HEK293 (cell line): ENCODE data around the gene TANC1.

ENCODE experiments used
- AEBP2 ChIP-seq: fragments of 450-650 bp; formaldehyde crosslinking; IDR thresholded peaks from 2 replicates; pipeline ENCODE4 v1.5.1; 2016; ENCODE audit warnings: missing biosample characterization, missing genetic modification characterization, borderline replicate concordance
- ATF2 ChIP-seq: fragments of 450-650 bp; formaldehyde crosslinking; IDR thresholded peaks from 2 replicates; pipeline ENCODE4 v1.5.1; 2016; ENCODE audit warnings: missing biosample characterization, missing genetic modification characterization, low read depth
- CTCF ChIP-seq: fragments of 450-650 bp; formaldehyde crosslinking; IDR thresholded peaks from 2 replicates; pipeline ENCODE4 v1.5.1; 2016; ENCODE audit warnings: missing biosample characterization, missing genetic modification characterization
- GLIS1 ChIP-seq: fragments of 450-650 bp; formaldehyde crosslinking; IDR thresholded peaks from 2 replicates; pipeline ENCODE4 v1.5.1; 2016; ENCODE audit warnings: missing biosample characterization, missing genetic modification characterization
- GLIS2 ChIP-seq: fragments of 450-650 bp; formaldehyde crosslinking; IDR thresholded peaks from 2 replicates; pipeline ENCODE4 v1.5.1; 2016; ENCODE audit warnings: missing biosample characterization, missing genetic modification characterization
- IKZF3 ChIP-seq: fragments of 450-650 bp; IDR thresholded peaks from 2 replicates; pipeline ENCODE4 v1.5.0; 2018; ENCODE audit warnings: missing biosample characterization, mild to moderate bottlenecking, missing genetic modification characterization, moderate library complexity
- KLF16 ChIP-seq: fragments of 450-650 bp; formaldehyde crosslinking; IDR thresholded peaks from 2 replicates; pipeline ENCODE4 v1.5.1; 2017; ENCODE audit warnings: missing biosample characterization, missing genetic modification characterization
- MZF1 ChIP-seq: fragments of 450-650 bp; formaldehyde crosslinking; IDR thresholded peaks from 2 replicates; pipeline ENCODE4 v1.5.1; 2017; ENCODE audit warnings: missing biosample characterization, missing genetic modification characterization, borderline replicate concordance
- OSR2 ChIP-seq: fragments of 450-650 bp; formaldehyde crosslinking; IDR thresholded peaks from 2 replicates; pipeline ENCODE4 v1.5.1; 2016; ENCODE audit warnings: missing biosample characterization, missing genetic modification characterization
- PBX3 ChIP-seq: sonication (generic); formaldehyde crosslinking; IDR thresholded peaks from 2 replicates; pipeline ENCODE4 v1.8.1; 2022; ENCODE audit warnings: mild to moderate bottlenecking, moderate library complexity, missing genetic modification reagents
- PRDM1 ChIP-seq: fragments of 450-650 bp; formaldehyde crosslinking; IDR thresholded peaks from 2 replicates; pipeline ENCODE4; 2016; ENCODE audit warnings: missing biosample characterization, missing genetic modification characterization
- TSHZ1 ChIP-seq: fragments of 450-650 bp; formaldehyde crosslinking; IDR thresholded peaks from 2 replicates; pipeline ENCODE4 v1.5.1; 2016; ENCODE audit warnings: missing biosample characterization, missing genetic modification characterization, borderline replicate concordance
- ZBTB17 ChIP-seq: fragments of 450-650 bp; formaldehyde crosslinking; IDR thresholded peaks from 2 replicates; pipeline ENCODE4 v1.5.1; 2016; ENCODE audit warnings: missing biosample characterization, missing genetic modification characterization
- ZEB2 ChIP-seq: fragments of 450-650 bp; formaldehyde crosslinking; IDR thresholded peaks from 2 replicates; pipeline ENCODE4 v1.5.1; 2016; ENCODE audit warnings: missing biosample characterization, missing genetic modification characterization
- ZIC2 ChIP-seq: fragments of 450-650 bp; formaldehyde crosslinking; IDR thresholded peaks from 2 replicates; pipeline ENCODE4 v1.5.1; 2016; ENCODE audit warnings: missing biosample characterization, missing genetic modification characterization
- ZNF140 ChIP-seq: fragments of 450-650 bp; formaldehyde crosslinking; IDR thresholded peaks from 2 replicates; pipeline ENCODE4 v1.5.1; 2016; ENCODE audit warnings: missing biosample characterization, missing genetic modification characterization
- ZNF16 ChIP-seq: fragments of 450-650 bp; formaldehyde crosslinking; IDR thresholded peaks from 2 replicates; pipeline ENCODE4 v1.5.1; 2016; ENCODE audit warnings: low read depth, missing biosample characterization, missing genetic modification characterization
- ZNF324 ChIP-seq: fragments of 450-650 bp; formaldehyde crosslinking; IDR thresholded peaks from 2 replicates; pipeline ENCODE4 v1.5.1; 2016; ENCODE audit warnings: missing biosample characterization, missing genetic modification characterization
- ZNF335 ChIP-seq: fragments of 450-650 bp; formaldehyde crosslinking; conservative IDR thresholded peaks from 2 replicates; pipeline ENCODE4 v1.5.1; 2016; ENCODE audit warnings: missing biosample characterization, missing genetic modification characterization
- ZNF354C ChIP-seq: fragments of 450-650 bp; formaldehyde crosslinking; IDR thresholded peaks from 2 replicates; pipeline ENCODE4 v1.5.1; 2016; ENCODE audit warnings: missing biosample characterization, missing genetic modification characterization, low read depth, borderline replicate concordance
- ZNF423 ChIP-seq: fragments of 450-650 bp; formaldehyde crosslinking; IDR thresholded peaks from 2 replicates; pipeline ENCODE4 v1.5.1; 2016; ENCODE audit warnings: missing biosample characterization, missing genetic modification characterization
- ZNF48 ChIP-seq: fragments of 450-650 bp; formaldehyde crosslinking; IDR thresholded peaks from 2 replicates; pipeline ENCODE4 v1.5.1; 2016; ENCODE audit warnings: missing biosample characterization, missing genetic modification characterization
- ZNF530 ChIP-seq: fragments of 450-650 bp; formaldehyde crosslinking; IDR thresholded peaks from 2 replicates; pipeline ENCODE4 v1.5.1; 2016; ENCODE audit warnings: low read depth, missing biosample characterization, missing genetic modification characterization
- ZNF555 ChIP-seq: fragments of 450-650 bp; formaldehyde crosslinking; conservative IDR thresholded peaks from 2 replicates; pipeline ENCODE4 v1.5.1; 2017; ENCODE audit warnings: missing biosample characterization, mild to moderate bottlenecking, missing genetic modification characterization, inconsistent platforms
- ZNF561 ChIP-seq: fragments of 450-650 bp; IDR thresholded peaks from 2 replicates; pipeline ENCODE4 v1.5.1; 2018; ENCODE audit warnings: missing biosample characterization, missing genetic modification characterization, borderline replicate concordance
- ZNF76 ChIP-seq: fragments of 450-650 bp; formaldehyde crosslinking; IDR thresholded peaks from 2 replicates; pipeline ENCODE4; 2016; ENCODE audit warnings: low read depth, missing biosample characterization, missing genetic modification characterization, borderline replicate concordance
- ZNF768 ChIP-seq: fragments of 450-650 bp; formaldehyde crosslinking; IDR thresholded peaks from 2 replicates; pipeline ENCODE4 v1.5.1; 2018; ENCODE audit warnings: missing biosample characterization, mild to moderate bottlenecking, missing genetic modification characterization
- ZSCAN30 ChIP-seq: fragments of 450-650 bp; IDR thresholded peaks from 2 replicates; pipeline ENCODE4 v1.5.1; 2018; ENCODE audit warnings: missing biosample characterization, mild to moderate bottlenecking, missing genetic modification characterization, moderate library complexity

Gene TANC1

GRCh38 chr2:158953926-158954763, 14.3 kb upstream of the TANC1 start (continued):
- TF ChIP-seq MZF1 (peak; percentile 21; the same call in 1 of the 2 replicates), ZNF76 (tag by site-specific recombination) (0 out of 2 replicates have a peak, but pooled peaks have one; percentile 24), GLIS2 (no peak), CTCF (tag by site-specific recombination) (no peak), PRDM1 (tag by site-specific recombination) (0 out of 2 replicates have a peak, but pooled peaks have one; percentile 4), KLF16 (tag by site-specific recombination) (no peak), GLIS1 (peak; percentile 89), OSR2 (tag by site-specific recombination) (peak; percentile 64), ZNF140 (no peak), TSHZ1 (tag by site-specific recombination) (peak; percentile 11; the same call in 1 of the 2 replicates), IKZF3 (tag by site-specific recombination) (peak; percentile 99), ZNF530 (tag by site-specific recombination) (no peak), ZNF423 (tag by site-specific recombination) (0 out of 2 replicates have a peak, but pooled peaks have one; percentile 29), ZNF354C (no peak), ZNF555 (tag by site-specific recombination) (no peak), ZNF768 (tag by site-specific recombination) (no peak), ZNF48 (tag by site-specific recombination) (no peak), ZNF335 (tag by site-specific recombination) (peak; percentile 67), ZEB2 (tag by site-specific recombination) (peak; percentile 62), ZNF324 (tag by site-specific recombination) (peak; percentile 83; the same call in 1 of the 2 replicates), ZNF561 (no peak), ZIC2 (tag by site-specific recombination) (peak; percentile 40; the same call in 1 of the 2 replicates), ZBTB17 (peak; percentile 54; the same call in 1 of the 2 replicates), ZNF16 (tag by site-specific recombination) (no peak), ATF2 (tag by site-specific recombination) (peak; percentile 97), PBX3 (CRISPR knock-in tag) (0 out of 2 replicates have a peak, but pooled peaks have one; percentile 58), ZSCAN30 (tag by site-specific recombination) (peak; percentile 80), AEBP2 (tag by site-specific recombination) (no peak)
